IPS-18a (cell line): ENCODE data around the gene ADCY10.
A peak's percentile ranks its signal among the peaks of the same experiment; 100 is the strongest.

Source experiments
- H3K27ac ChIP-seq: one replicate; pipeline ENCODE4 v1.5.1; 2013; ENCODE audit warnings: low read length
- H3K27me3 ChIP-seq: one replicate; pipeline ENCODE4 v1.6.1; 2013; ENCODE audit warnings: mild to moderate bottlenecking, low read length; ENCODE audit not compliant: control insufficient read depth, insufficient read depth
- H3K36me3 ChIP-seq: one replicate; pipeline ENCODE4 v1.6.1; 2013; ENCODE audit warnings: low read depth, low read length; ENCODE audit not compliant: control insufficient read depth
- H3K4me1 ChIP-seq: one replicate; pipeline ENCODE4 v1.6.1; 2013; ENCODE audit warnings: low read depth, low read length; ENCODE audit not compliant: control insufficient read depth
- H3K4me3 ChIP-seq: one replicate; pipeline ENCODE4 v1.5.1; 2013; ENCODE audit warnings: low read length
- H3K9ac ChIP-seq: one replicate; pipeline ENCODE4 v1.6.1; 2013; ENCODE audit warnings: mild to moderate bottlenecking, low read length, moderate library complexity
- H3K9me3 ChIP-seq: one replicate; pipeline ENCODE4 v1.6.1; 2013; ENCODE audit warnings: low read depth, low read length; ENCODE audit not compliant: control insufficient read depth

Gene ADCY10

GRCh38 chr1:167913895-167914496 is at the start of gene ADCY10:
Gene ADCY10, minus strand, starts transcription at chr1:167914134. Its CDS starts 8,994 bp downstream, at chr1:167905140.
- Histone ChIP-seq H3K9me3 (peaks cover 14% of the 10 kb centered on the region), H3K27me3 (no peaks in the 10 kb centered on the region), H3K4me1 (peaks cover 14% of the 10 kb centered on the region), H3K27ac (no peak within 1 kb of the TSS), H3K36me3 (no peaks in the 10 kb centered on the region), H3K4me3 (no peak within 1 kb of the TSS), H3K9ac (no peak within 1 kb of the TSS)

- H3K27ac ChIP-seq, result no peak overlapping the region
- no peaks in the 10 kb centered on the region for H3K36me3 ChIP-seq
- H3K4me1 ChIP-seq, result no peaks in the 10 kb centered on the region
- H3K9ac ChIP-seq, result no peak overlapping the region
- no peaks in the 10 kb centered on the region for H3K9me3 ChIP-seq
- no peak overlapping the region for H3K4me3 ChIP-seq
- H3K27me3 ChIP-seq, result no peaks in the 10 kb centered on the region
Measured at GRCh38 chr1:167957710-167958109, 43.8 kb upstream of the ADCY10 start.

GRCh38 chr1:167955915-167956314 is 42.0 kb upstream of the ADCY10 start:
- Histone ChIP-seq H3K27ac (no peak overlapping the region), H3K36me3 (peaks cover 3% of the 10 kb centered on the region), H3K9ac (no peak overlapping the region), H3K27me3 (no peaks in the 10 kb centered on the region), H3K9me3 (no peaks in the 10 kb centered on the region), H3K4me1 (no peaks in the 10 kb centered on the region), H3K4me3 (no peak overlapping the region)

GRCh38 chr1:167950569-167950968 is 36.6 kb upstream of the ADCY10 start:
- no peaks in the 10 kb centered on the region for H3K9me3 ChIP-seq
- H3K4me1 ChIP-seq, result no peaks in the 10 kb centered on the region
- peaks cover 3% of the 10 kb centered on the region for H3K36me3 ChIP-seq
- no peak overlapping the region for H3K27ac ChIP-seq
- no peak overlapping the region for H3K4me3 ChIP-seq
- no peak overlapping the region for H3K9ac ChIP-seq
- H3K27me3 ChIP-seq, result no peaks in the 10 kb centered on the region

- Histone ChIP-seq H3K4me3 (no peak overlapping the region), H3K9ac (no peak overlapping the region), H3K27ac (no peak overlapping the region), H3K36me3 (peaks cover 3% of the 10 kb centered on the region), H3K9me3 (no peaks in the 10 kb centered on the region), H3K27me3 (no peaks in the 10 kb centered on the region), H3K4me1 (no peaks in the 10 kb centered on the region)
Measured at GRCh38 chr1:167949785-167950184, 35.9 kb upstream of the ADCY10 start.

- Histone ChIP-seq H3K9me3 (no peaks in the 10 kb centered on the region), H3K27ac (no peak overlapping the region), H3K27me3 (no peaks in the 10 kb centered on the region), H3K9ac (no peak overlapping the region), H3K36me3 (peaks cover 3% of the 10 kb centered on the region), H3K4me1 (no peaks in the 10 kb centered on the region), H3K4me3 (no peak overlapping the region)
Measured at GRCh38 chr1:167947733-167948132, 33.8 kb upstream of the ADCY10 start.

- no peaks in the 10 kb centered on the region for H3K27me3 ChIP-seq
- H3K9ac ChIP-seq, result no peak overlapping the region
- peaks cover 1% of the 10 kb centered on the region for H3K4me1 ChIP-seq
- no peaks in the 10 kb centered on the region for H3K9me3 ChIP-seq
- no peak overlapping the region for H3K27ac ChIP-seq
- no peak overlapping the region for H3K4me3 ChIP-seq
- no peaks in the 10 kb centered on the region for H3K36me3 ChIP-seq
Measured at GRCh38 chr1:167943541-167943940, 29.6 kb upstream of the ADCY10 start.

GRCh38 chr1:167940264-167940663 is 26.3 kb upstream of the ADCY10 start:
- peaks cover 9% of the 10 kb centered on the region for H3K4me1 ChIP-seq
- H3K9me3 ChIP-seq, result no peaks in the 10 kb centered on the region
- H3K9ac ChIP-seq, result no peak overlapping the region
- no peak overlapping the region for H3K4me3 ChIP-seq
- H3K27ac ChIP-seq, result no peak overlapping the region
- no peaks in the 10 kb centered on the region for H3K36me3 ChIP-seq
- no peaks in the 10 kb centered on the region for H3K27me3 ChIP-seq

GRCh38 chr1:167938080-167938636 is 24.2 kb upstream of the ADCY10 start:
- Histone ChIP-seq H3K9ac (peak overlapping the region; percentile 93), H3K27ac (no peak overlapping the region), H3K4me1 (peaks cover 9% of the 10 kb centered on the region), H3K9me3 (no peaks in the 10 kb centered on the region), H3K4me3 (peak overlapping the region; percentile 76), H3K27me3 (no peaks in the 10 kb centered on the region), H3K36me3 (no peaks in the 10 kb centered on the region)

- Histone ChIP-seq H3K36me3 (no peaks in the 10 kb centered on the region), H3K4me1 (peaks cover 9% of the 10 kb centered on the region), H3K9me3 (no peaks in the 10 kb centered on the region), H3K27ac (peak overlapping the region; percentile 86), H3K4me3 (peak overlapping the region; percentile 76), H3K9ac (peak overlapping the region; percentile 93), H3K27me3 (no peaks in the 10 kb centered on the region)
Measured at GRCh38 chr1:167937709-167938010, 23.7 kb upstream of the ADCY10 start.

- Histone ChIP-seq H3K4me3 (peak within 1 kb of the TSS; percentile 76), H3K9me3 (no peaks in the 10 kb centered on the region), H3K9ac (peak within 1 kb of the TSS; percentile 93), H3K27ac (peak within 1 kb of the TSS; percentile 92), H3K27me3 (no peaks in the 10 kb centered on the region), H3K4me1 (peaks cover 9% of the 10 kb centered on the region), H3K36me3 (no peaks in the 10 kb centered on the region)
Measured at GRCh38 chr1:167936930-167937708, 23.2 kb upstream of the ADCY10 start, which contains the start of gene MPC2. Gene MPC2, minus strand, starts transcription at chr1:167937072. Its CDS starts 1,231 bp downstream, at chr1:167935841.
